CD4-positive, alpha-beta T cell (primary cell): ENCODE results near the gene LMBR1. TPM values are rescaled to one million over a fixed set of nuclear protein-coding genes. Genes with fewer than 3 reads are reported as not detected.
"Not testable (repeated sequence)": the region's sequence is repeated elsewhere in the genome, so short reads cannot be mapped to it uniquely, and the experiment has no call there.

Experiments used
- ATAC-seq: fragments of 200-7000 bp; cut with Tn5 transposase; one replicate; pipeline ENCODE4 v1.10.0; 2022; ENCODE audit warnings: mild to moderate bottlenecking; ENCODE audit not compliant: poor library complexity
- CTCF ChIA-PET: fragments of 350-600 bp; sonication (Branson Sonifier 250); formaldehyde crosslinking; loops from one replicate; lab custom pipeline; 2021; ENCODE audit warnings: antibody characterized with exemption, inconsistent platforms; lab: Charles Lee
- POLR2A ChIA-PET: fragments of 350-600 bp; sonication (Branson Sonifier 250); formaldehyde crosslinking; loops from one replicate; lab custom pipeline; 2021; ENCODE audit warnings: antibody characterized with exemption, inconsistent platforms; lab: Charles Lee
- DNase-seq, 14 experiments: peaks; one replicate each; pipeline ENCODE4 v3.0.0-alpha.2; 2013 to 2020; ENCODE audit warnings: mixed read lengths in 2 of 14
- H3K27ac ChIP-seq, 2 donors: one replicate each; pipeline versions ENCODE4 v1.5.1 to v1.7.0; 2013; ENCODE audit warnings: low read length in 2 of 2, low read depth in 1 of 2, mild to moderate bottlenecking in 1 of 2
- H3K27me3 ChIP-seq, 2 experiments: 1 replicate in 1 of 2; 2 replicates in 1 of 2; pipeline versions ENCODE4 v1.6.1 to v1.7.0; 2013; ENCODE audit warnings: low read length in 2 of 2, control low read depth in 1 of 2, mild to moderate bottlenecking in 1 of 2, moderate library complexity in 1 of 2; ENCODE audit not compliant: insufficient read depth in 2 of 2, control insufficient read depth in 1 of 2
- H3K36me3 ChIP-seq: one replicate; pipeline ENCODE4 v1.6.1; 2013; ENCODE audit warnings: low read length, control low read depth; ENCODE audit not compliant: insufficient read depth
- H3K4me1 ChIP-seq: one replicate; pipeline ENCODE4 v1.6.1; 2013; ENCODE audit warnings: low read length, control low read depth; ENCODE audit not compliant: insufficient read depth
- H3K4me3 ChIP-seq: one replicate; pipeline ENCODE4 v1.5.1; 2013; ENCODE audit warnings: mild to moderate bottlenecking, low read length, moderate library complexity
- H3K9me3 ChIP-seq, 2 experiments: 1 replicate in 1 of 2; 2 replicates in 1 of 2; pipeline versions ENCODE4 v1.6.1 to v1.7.0; 2013; ENCODE audit warnings: low read length in 2 of 2, mild to moderate bottlenecking in 2 of 2, control low read depth in 1 of 2, moderate library complexity in 1 of 2; ENCODE audit not compliant: control insufficient read depth in 1 of 2, insufficient read depth in 1 of 2
- H3K27ac Mint-ChIP-seq: one replicate; pipeline ENCODE4 v1.8.0; 2020; ENCODE audit warnings: mixed read lengths
- H3K27me3 Mint-ChIP-seq: one replicate; pipeline ENCODE4 v1.8.0; 2021; ENCODE audit warnings: mixed read lengths
- H3K36me3 Mint-ChIP-seq: one replicate; pipeline ENCODE4 v1.8.0; 2021; ENCODE audit warnings: low read depth, mixed read lengths
- H3K4me1 Mint-ChIP-seq: one replicate; pipeline ENCODE4 v1.8.0; 2021; ENCODE audit warnings: low read depth, mixed read lengths
- H3K4me3 Mint-ChIP-seq: one replicate; pipeline ENCODE4 v1.8.0; 2020; ENCODE audit warnings: mild to moderate bottlenecking, mixed read lengths
- H3K9me3 Mint-ChIP-seq: one replicate; pipeline ENCODE4 v1.8.0; 2020; ENCODE audit warnings: mixed read lengths
- CTCF ChIP-seq: fragments of 200-600 bp; IDR thresholded peaks from one replicate; pipeline ENCODE4 v1.8.0; 2022; ENCODE audit warnings: antibody characterized with exemption, mild to moderate bottlenecking
- intact Hi-C, 2 experiments: fragments of 100-400 bp; cut with DNase I in 1 of 2; cut with micrococcal nuclease in 1 of 2; formaldehyde crosslinking; loops; one replicate each; pipeline versions ENCODE4 v1.15.1 to v1.9.0; 2023 to 2025; cut with DNase I, micrococcal nuclease
- total RNA-seq, 174 experiments: library from RNA in 2 of 174; stranded (reverse) in 2 of 174; gene quantifications; one replicate each; pipeline ENCODE4 v1.2.3 and lab custom pipeline; 2021 to 2026

LMBR1 gene
- total RNA-seq, 2 experiments from 2014 or later = 61.6 to 61.9 TPM

- Histone ChIP-seq H3K4me3 (no peak overlapping the region), H3K4me1 (no peaks in the 10 kb centered on the region), H3K27ac (no peak overlapping the region), H3K9me3 (no peaks in the 10 kb centered on the region), H3K27me3 (no peaks in the 10 kb centered on the region), H3K36me3 (peaks cover 16% of the 10 kb centered on the region)
- peak in 2 of 14 experiments; percentile 15 to 29 for DNase-seq
- no peak overlapping the region for H3K27ac Mint-ChIP-seq
- ATAC-seq = no peak
- no peaks in the 10 kb centered on the region for H3K9me3 Mint-ChIP-seq
- H3K4me1 Mint-ChIP-seq = no peaks in the 10 kb centered on the region
- ChIA-PET POLR2A (interaction anchor here (0.7 kb wide), 1 partner anchor 69 kb away, joined by 3 read pairs; no protein-coding TSS in a partner anchor), CTCF (interaction anchor here (1.0 kb wide), 1 partner anchor 9 kb away, joined by 3 read pairs; no protein-coding TSS in a partner anchor)
- H3K27me3 Mint-ChIP-seq = no peaks in the 10 kb centered on the region
- H3K4me3 Mint-ChIP-seq = no peak overlapping the region
- peak; percentile 56 for TF ChIP-seq CTCF
- intact Hi-C loops = loop anchor here (5.0 kb wide), 2 partner anchors 1000 to 1020 kb away; no protein-coding TSS in a partner anchor
- H3K36me3 Mint-ChIP-seq = peaks cover 40% of the 10 kb centered on the region
Observed at GRCh38 chr7:156816943-156817572, 75.9 kb downstream of the LMBR1 start.

GRCh38 chr7:156811706-156812105 is 81.3 kb downstream of the LMBR1 start:
- Mint-ChIP-seq H3K36me3 (peaks cover 24% of the 10 kb centered on the region), H3K4me3 (no peak overlapping the region), H3K4me1 (no peaks in the 10 kb centered on the region), H3K27ac (no peak overlapping the region), H3K27me3 (no peaks in the 10 kb centered on the region), H3K9me3 (no peaks in the 10 kb centered on the region)
- ATAC-seq = no peak
- POLR2A ChIA-PET = no interaction called here
- no peaks in the 10 kb centered on the region for H3K4me1 ChIP-seq
- intact Hi-C loops = no loop called here
- no peak for DNase-seq
- TF ChIP-seq CTCF = no peak
- no peaks in the 10 kb centered on the region for H3K9me3 ChIP-seq
- H3K27ac ChIP-seq = no peak overlapping the region
- peaks cover 11% of the 10 kb centered on the region for H3K36me3 ChIP-seq
- no peak overlapping the region for H3K4me3 ChIP-seq
- CTCF ChIA-PET = no interaction called here
- no peaks in the 10 kb centered on the region for H3K27me3 ChIP-seq

- POLR2A ChIA-PET, CTCF ChIA-PET, H3K4me1 Mint-ChIP-seq, H3K4me1 ChIP-seq, DNase-seq, H3K9me3 ChIP-seq, H3K27me3 Mint-ChIP-seq, H3K4me3 Mint-ChIP-seq, H3K27ac Mint-ChIP-seq, H3K9me3 Mint-ChIP-seq, H3K27me3 ChIP-seq, H3K27ac ChIP-seq, ATAC-seq, intact Hi-C loops, H3K36me3 ChIP-seq, H3K4me3 ChIP-seq: not testable (repeated sequence)
- H3K36me3 Mint-ChIP-seq = peaks cover 60% of the 10 kb centered on the region
Observed at GRCh38 chr7:156803656-156804055, 89.3 kb downstream of the LMBR1 start.

- DNase-seq (no peak), ATAC-seq (no peak)
- POLR2A ChIA-PET = no interaction called here
- Mint-ChIP-seq H3K4me3 (no peak overlapping the region), H3K36me3 (peaks cover 51% of the 10 kb centered on the region), H3K4me1 (no peaks in the 10 kb centered on the region), H3K9me3 (no peaks in the 10 kb centered on the region), H3K27ac (no peak overlapping the region), H3K27me3 (no peaks in the 10 kb centered on the region)
- Histone ChIP-seq H3K9me3 (no peaks in the 10 kb centered on the region), H3K4me1 (no peaks in the 10 kb centered on the region), H3K27me3 (no peaks in the 10 kb centered on the region), H3K4me3 (no peak overlapping the region), H3K27ac (no peak overlapping the region), H3K36me3 (no peaks in the 10 kb centered on the region)
- CTCF ChIA-PET = no interaction called here
- intact Hi-C loops = no loop called here
- no peak for TF ChIP-seq CTCF
Observed at GRCh38 chr7:156802214-156802613, 90.8 kb downstream of the LMBR1 start.
